ENCODE data around the gene TUBGCP5. TPM values are rescaled to one million over a fixed set of nuclear protein-coding genes. Genes with fewer than 3 reads are reported as not detected.

The TUBGCP5 gene
- total RNA-seq, 1 donor from 2014 or later = 12.9 TPM

DNA sequence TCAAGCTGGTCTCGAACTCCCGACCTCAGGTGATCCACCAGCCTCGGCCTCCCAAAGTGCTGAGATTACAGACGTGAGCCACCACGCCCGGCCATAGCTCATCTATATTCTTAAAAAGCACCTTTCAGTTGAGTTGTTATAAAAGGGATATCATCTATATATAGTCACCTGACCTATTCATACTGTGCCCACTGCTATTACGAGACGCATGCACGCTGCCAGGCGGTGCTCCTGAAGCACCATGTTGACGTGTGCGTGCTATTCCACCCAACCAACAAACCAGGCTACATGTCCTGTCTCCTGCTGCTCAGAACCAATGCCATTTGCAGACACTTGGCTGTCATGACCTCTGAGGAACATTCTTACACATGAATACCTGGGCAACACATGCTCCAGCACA, 76.8 kb downstream of the TUBGCP5 start:
- DNase-seq = no peak
- TF ChIP-seq, protein P1, sequence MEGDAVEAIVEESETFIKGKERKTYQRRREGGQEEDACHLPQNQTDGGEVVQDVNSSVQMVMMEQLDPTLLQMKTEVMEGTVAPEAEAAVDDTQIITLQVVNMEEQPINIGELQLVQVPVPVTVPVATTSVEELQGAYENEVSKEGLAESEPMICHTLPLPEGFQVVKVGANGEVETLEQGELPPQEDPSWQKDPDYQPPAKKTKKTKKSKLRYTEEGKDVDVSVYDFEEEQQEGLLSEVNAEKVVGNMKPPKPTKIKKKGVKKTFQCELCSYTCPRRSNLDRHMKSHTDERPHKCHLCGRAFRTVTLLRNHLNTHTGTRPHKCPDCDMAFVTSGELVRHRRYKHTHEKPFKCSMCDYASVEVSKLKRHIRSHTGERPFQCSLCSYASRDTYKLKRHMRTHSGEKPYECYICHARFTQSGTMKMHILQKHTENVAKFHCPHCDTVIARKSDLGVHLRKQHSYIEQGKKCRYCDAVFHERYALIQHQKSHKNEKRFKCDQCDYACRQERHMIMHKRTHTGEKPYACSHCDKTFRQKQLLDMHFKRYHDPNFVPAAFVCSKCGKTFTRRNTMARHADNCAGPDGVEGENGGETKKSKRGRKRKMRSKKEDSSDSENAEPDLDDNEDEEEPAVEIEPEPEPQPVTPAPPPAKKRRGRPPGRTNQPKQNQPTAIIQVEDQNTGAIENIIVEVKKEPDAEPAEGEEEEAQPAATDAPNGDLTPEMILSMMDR (IDR thresholded peaks at IDR 0.05) = no peak
- Histone ChIP-seq H3K27ac (peak overlapping the region; percentile 67), H3K4me1 (peaks cover 68% of the 10 kb centered on the region), H3K9me3 (no peaks in the 10 kb centered on the region), H3K27me3 (ENCODE audit: low read depth) (no peaks in the 10 kb centered on the region), H3K4me3 (no peak overlapping the region), H3K36me3 (no peaks in the 10 kb centered on the region)
- no peak for ATAC-seq
- intact Hi-C loops (cut with DNase I) = no loop called here

DNA sequence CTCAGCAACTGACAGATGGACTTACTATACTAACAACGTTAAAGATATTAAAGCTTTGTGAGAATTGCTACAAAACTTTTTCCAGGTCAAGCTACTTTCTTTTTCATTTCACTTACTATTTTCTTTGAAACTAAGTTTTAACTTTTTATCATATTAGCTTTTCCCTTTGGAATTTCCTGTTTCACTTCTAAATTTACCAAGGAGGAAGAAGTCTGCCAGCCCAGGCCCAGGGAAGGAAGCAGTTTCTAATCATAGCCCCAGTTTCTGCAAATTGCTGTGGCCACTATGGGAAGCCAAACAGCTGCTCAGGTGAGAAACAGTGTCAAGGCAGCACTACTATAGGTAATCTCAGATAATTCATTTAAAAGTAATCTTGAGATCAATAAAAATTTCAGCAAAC, 77.6 kb downstream of the TUBGCP5 start:
- no peaks in the 10 kb centered on the region for H3K9me3 ChIP-seq
- peak overlapping the region; percentile 67 for H3K27ac ChIP-seq
- TF ChIP-seq, protein P1 (IDR thresholded peaks at IDR 0.05) = no peak
- intact Hi-C loops (cut with DNase I) = no loop called here
- peaks cover 71% of the 10 kb centered on the region for H3K4me1 ChIP-seq
- no peak for DNase-seq
- ATAC-seq = no peak
- H3K4me3 ChIP-seq = peak overlapping the region; percentile 4
- H3K36me3 ChIP-seq = no peaks in the 10 kb centered on the region
- no peaks in the 10 kb centered on the region for H3K27me3 ChIP-seq (ENCODE audit: low read depth)

DNA sequence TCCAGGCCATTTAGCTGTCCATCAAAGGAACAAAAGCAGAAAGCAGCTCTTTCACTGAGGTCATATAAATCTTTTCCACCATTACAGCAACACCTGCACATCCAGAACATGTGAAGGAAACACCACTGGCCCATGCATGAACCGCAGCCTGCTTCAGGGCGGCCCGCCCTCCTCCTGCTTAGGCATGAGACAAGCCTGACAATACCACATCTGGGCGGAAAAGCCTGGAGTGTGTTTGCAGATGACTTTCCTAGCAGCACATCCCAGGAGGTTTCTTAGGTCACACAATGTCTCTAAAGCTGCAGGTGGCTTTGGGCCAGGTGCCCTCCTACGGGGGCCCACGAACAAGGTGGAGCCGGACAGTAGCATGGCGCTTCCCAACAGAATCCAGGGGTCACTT, 78.8 kb downstream of the TUBGCP5 start:
- Histone ChIP-seq H3K36me3 (no peaks in the 10 kb centered on the region), H3K4me1 (peaks cover 83% of the 10 kb centered on the region), H3K9me3 (no peaks in the 10 kb centered on the region), H3K27ac (peak overlapping the region; percentile 67), H3K27me3 (ENCODE audit: low read depth) (no peaks in the 10 kb centered on the region), H3K4me3 (no peak overlapping the region)
- intact Hi-C loops (cut with DNase I) = no loop called here
- DNase-seq (no peak), ATAC-seq (no peak)
- TF ChIP-seq, protein P1 (IDR thresholded peaks at IDR 0.05) = no peak

DNA sequence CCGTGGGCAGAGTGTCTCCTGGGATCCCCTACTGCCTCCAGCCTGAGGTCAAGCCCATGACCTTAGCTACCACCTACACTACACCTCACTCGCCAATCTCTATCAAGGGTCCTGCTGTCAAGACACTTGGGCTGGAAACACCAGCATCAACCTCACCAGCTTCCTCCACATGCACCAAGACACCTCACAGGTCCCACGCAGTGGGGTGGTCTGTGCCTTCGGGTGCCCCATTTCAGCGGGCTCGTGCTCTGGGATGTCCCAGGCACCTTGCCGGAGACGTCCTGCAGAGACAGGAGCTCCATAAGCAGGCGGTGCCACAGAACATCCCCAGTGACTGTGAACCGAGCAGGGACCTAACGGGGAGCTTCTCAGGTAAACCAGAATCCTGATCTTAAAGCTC, 79.2 kb downstream of the TUBGCP5 start:
- peak overlapping the region; percentile 33 for H3K27ac ChIP-seq
- H3K4me3 ChIP-seq = no peak overlapping the region
- peaks cover 87% of the 10 kb centered on the region for H3K4me1 ChIP-seq
- H3K36me3 ChIP-seq = no peaks in the 10 kb centered on the region
- no peaks in the 10 kb centered on the region for H3K27me3 ChIP-seq (ENCODE audit: low read depth)
- intact Hi-C loops (cut with DNase I) = no loop called here
- TF ChIP-seq, protein P1 (IDR thresholded peaks at IDR 0.05) = no peak
- ATAC-seq (no peak), DNase-seq (no peak)
- no peaks in the 10 kb centered on the region for H3K9me3 ChIP-seq

- Histone ChIP-seq H3K4me3 (no peak overlapping the region), H3K27ac (peak overlapping the region; percentile 33), H3K9me3 (no peaks in the 10 kb centered on the region), H3K4me1 (peaks cover 90% of the 10 kb centered on the region), H3K27me3 (ENCODE audit: low read depth) (no peaks in the 10 kb centered on the region), H3K36me3 (no peaks in the 10 kb centered on the region)
- ATAC-seq = no peak
- TF ChIP-seq, protein P1 (IDR thresholded peaks at IDR 0.05) = no peak
- DNase-seq = no peak
- intact Hi-C loops (cut with DNase I) = no loop called here
These were observed 79.9 kb downstream of the TUBGCP5 start for GRCh38 chr15:22959321-22960101.
